B cell (primary cell): ENCODE results near the gene ATP6V1B1.

Experiments
- EZH2 ChIP-seq: IDR thresholded peaks from 2 replicates; pipeline ENCODE4 v1.6.1; 2012; ENCODE audit warnings: borderline replicate concordance, low read depth, mild to moderate bottlenecking, moderate library complexity, low read length; ENCODE audit not compliant: insufficient read depth, poor library complexity, severe bottlenecking
- TF ChIP-seq, protein P1 (sequence below): fragments of 200-600 bp; IDR thresholded peaks from one replicate; pipeline ENCODE4 v1.8.0; 2022; ENCODE audit warnings: antibody characterized with exemption, mild to moderate bottlenecking

DNA sequence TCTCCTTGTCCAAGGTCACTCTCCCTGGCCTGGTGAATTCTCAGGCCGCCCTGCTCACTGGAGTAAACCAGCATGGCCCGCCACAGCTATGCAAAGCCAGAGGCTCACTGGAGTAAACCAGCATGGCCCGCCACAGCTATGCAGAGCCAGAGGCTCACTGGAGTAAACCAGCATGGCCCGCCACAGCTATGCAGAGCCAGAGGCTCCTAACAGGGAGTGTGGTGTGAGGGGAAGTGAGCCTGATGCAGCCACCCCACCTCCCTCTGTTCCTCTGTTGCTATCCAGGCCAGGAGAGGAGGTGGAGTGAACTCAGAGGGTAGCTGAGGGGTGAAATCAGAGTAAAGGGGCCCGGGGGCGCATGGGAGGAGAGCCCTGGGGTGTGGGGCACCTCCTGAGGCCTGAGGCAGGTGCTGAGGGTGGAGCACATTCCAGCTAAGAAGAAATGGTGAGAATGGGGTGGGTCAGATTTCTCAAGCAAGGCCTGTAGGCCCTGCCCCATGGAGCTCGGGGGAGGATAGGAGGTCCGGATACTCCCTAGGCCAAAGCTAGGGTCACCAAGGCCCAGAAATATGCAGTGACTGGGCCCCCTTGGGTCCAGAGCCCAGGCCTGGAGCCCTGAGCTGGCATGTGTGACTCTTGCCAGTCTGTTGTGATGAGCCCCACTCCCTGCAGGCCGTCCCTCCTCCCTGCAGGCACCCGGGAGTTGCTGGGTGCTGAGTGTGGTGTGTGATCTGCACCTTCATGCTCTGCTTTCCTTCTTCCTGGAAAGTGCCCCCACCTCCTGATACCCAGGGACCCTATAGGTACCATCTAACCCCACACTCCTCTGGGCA is 1.5 kb downstream of the ATP6V1B1 start:
- TF ChIP-seq, protein P1, sequence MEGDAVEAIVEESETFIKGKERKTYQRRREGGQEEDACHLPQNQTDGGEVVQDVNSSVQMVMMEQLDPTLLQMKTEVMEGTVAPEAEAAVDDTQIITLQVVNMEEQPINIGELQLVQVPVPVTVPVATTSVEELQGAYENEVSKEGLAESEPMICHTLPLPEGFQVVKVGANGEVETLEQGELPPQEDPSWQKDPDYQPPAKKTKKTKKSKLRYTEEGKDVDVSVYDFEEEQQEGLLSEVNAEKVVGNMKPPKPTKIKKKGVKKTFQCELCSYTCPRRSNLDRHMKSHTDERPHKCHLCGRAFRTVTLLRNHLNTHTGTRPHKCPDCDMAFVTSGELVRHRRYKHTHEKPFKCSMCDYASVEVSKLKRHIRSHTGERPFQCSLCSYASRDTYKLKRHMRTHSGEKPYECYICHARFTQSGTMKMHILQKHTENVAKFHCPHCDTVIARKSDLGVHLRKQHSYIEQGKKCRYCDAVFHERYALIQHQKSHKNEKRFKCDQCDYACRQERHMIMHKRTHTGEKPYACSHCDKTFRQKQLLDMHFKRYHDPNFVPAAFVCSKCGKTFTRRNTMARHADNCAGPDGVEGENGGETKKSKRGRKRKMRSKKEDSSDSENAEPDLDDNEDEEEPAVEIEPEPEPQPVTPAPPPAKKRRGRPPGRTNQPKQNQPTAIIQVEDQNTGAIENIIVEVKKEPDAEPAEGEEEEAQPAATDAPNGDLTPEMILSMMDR = no peak
- TF ChIP-seq EZH2 = no peak
